Raji (cell line): Measurements from ENCODE around the gene PTPRD.

Source experiments
- POLR2A ChIP-seq: IDR thresholded peaks from 2 replicates; pipeline ENCODE4 v1.6.1; 2011; ENCODE audit warnings: low read depth, low read length, control low read depth; ENCODE audit not compliant: insufficient read depth

PTPRD gene

GRCh38 chr9:8430945-8431344 lies 2181.9 kb downstream of the PTPRD start:
- no peak for TF ChIP-seq POLR2A

GRCh38 chr9:8429768-8430167 lies 2183.0 kb downstream of the PTPRD start:
- no peak for TF ChIP-seq POLR2A

GRCh38 chr9:8429157-8429556 lies 2183.6 kb downstream of the PTPRD start:
- no peak for TF ChIP-seq POLR2A

GRCh38 chr9:8428389-8428788 lies 2184.4 kb downstream of the PTPRD start:
- no peak for TF ChIP-seq POLR2A

GRCh38 chr9:8424786-8425410 lies 2187.9 kb downstream of the PTPRD start:
- TF ChIP-seq POLR2A, result no peak

GRCh38 chr9:8420416-8420815 lies 2192.4 kb downstream of the PTPRD start:
- no peak for TF ChIP-seq POLR2A

- TF ChIP-seq POLR2A, result no peak
Observed at GRCh38 chr9:8419596-8420275, 2193.1 kb downstream of the PTPRD start.

- no peak for TF ChIP-seq POLR2A
Observed at GRCh38 chr9:8417341-8417740, 2195.5 kb downstream of the PTPRD start.

GRCh38 chr9:8412327-8412726 lies 2200.5 kb downstream of the PTPRD start:
- TF ChIP-seq POLR2A, result no peak

- TF ChIP-seq POLR2A, result no peak
Observed at GRCh38 chr9:8408575-8409190, 2204.1 kb downstream of the PTPRD start.

GRCh38 chr9:8401961-8402705 lies 2210.7 kb downstream of the PTPRD start:
- TF ChIP-seq POLR2A, result no peak

GRCh38 chr9:8400378-8400777 lies 2212.4 kb downstream of the PTPRD start:
- TF ChIP-seq POLR2A, result no peak

- no peak for TF ChIP-seq POLR2A
Observed at GRCh38 chr9:8395022-8395421, 2217.8 kb downstream of the PTPRD start.

- no peak for TF ChIP-seq POLR2A
Observed at GRCh38 chr9:8394341-8394740, 2218.5 kb downstream of the PTPRD start.

- no peak for TF ChIP-seq POLR2A
Observed at GRCh38 chr9:8392866-8393265, 2219.9 kb downstream of the PTPRD start.

- no peak for TF ChIP-seq POLR2A
Observed at GRCh38 chr9:8391566-8391965, 2221.2 kb downstream of the PTPRD start.

GRCh38 chr9:8391132-8391531 lies 2221.7 kb downstream of the PTPRD start:
- no peak for TF ChIP-seq POLR2A
